OCI-LY7 (cell line): ENCODE measurements around the gene CDKN1A. TPM values are rescaled to one million over a fixed set of nuclear protein-coding genes. Genes with fewer than 3 reads are reported as not detected.

Experiments used
- BruUV-seq: library from RNA; stranded (reverse); fragments of 400-500 nt; replicated peaks from 2 replicates; lab custom pipeline; 2021; lab: Mats Ljungman, UMichigan
- CTCF ChIA-PET: fragments of 300-600 bp; sonication (Branson Sonifier 250); formaldehyde crosslinking; loops from one replicate; lab custom pipeline; 2022; ENCODE audit warnings: antibody characterized with exemption; ENCODE audit not compliant: unreplicated experiment; lab: Charles Lee
- POLR2A ChIA-PET: fragments of 300-600 bp; sonication (Branson Sonifier 250); formaldehyde crosslinking; loops from one replicate; lab custom pipeline; 2022; ENCODE audit warnings: antibody characterized with exemption; lab: Charles Lee
- DNase-seq: peaks from one replicate; pipeline ENCODE4 v3.0.0-alpha.2; 2015; ENCODE audit warnings: low spot score
- H2AFZ ChIP-seq: fragments of 200-600 bp; sonication (generic), shearing (Covaris generic); 2 replicates; pipeline ENCODE4 v1.6.1; 2014; ENCODE audit warnings: mild to moderate bottlenecking, antibody characterized with exemption, low read length, moderate library complexity
- H3K27ac ChIP-seq: fragments of 200-600 bp; sonication (generic); 2 replicates; pipeline ENCODE4 v1.5.1; 2014; ENCODE audit warnings: mixed run types, low read depth, mild to moderate bottlenecking, moderate library complexity, low read length, inconsistent platforms; ENCODE audit not compliant: poor library complexity, severe bottlenecking
- H3K36me3 ChIP-seq: fragments of 200-600 bp; sonication (generic); 2 replicates; pipeline ENCODE4 v1.6.1; 2014; ENCODE audit warnings: mild to moderate bottlenecking, antibody characterized with exemption, low read length, moderate library complexity, mixed read lengths; ENCODE audit not compliant: insufficient read depth
- H3K4me1 ChIP-seq: fragments of 200-600 bp; sonication (generic); 2 replicates; pipeline ENCODE4 v1.5.1; 2014; ENCODE audit warnings: mild to moderate bottlenecking, low read length; ENCODE audit not compliant: insufficient read depth, poor library complexity, severe bottlenecking
- H3K4me2 ChIP-seq: fragments of 200-600 bp; sonication (generic); 2 replicates; pipeline ENCODE4 v1.6.1; 2014; ENCODE audit warnings: mild to moderate bottlenecking, low read length
- H3K4me3 ChIP-seq: fragments of 200-600 bp; sonication (generic); 2 replicates; pipeline ENCODE4 v1.5.1; 2014; ENCODE audit warnings: mild to moderate bottlenecking, low read depth, low read length; ENCODE audit not compliant: poor library complexity, severe bottlenecking
- H3K79me2 ChIP-seq: fragments of 200-600 bp; sonication (generic); 2 replicates; pipeline ENCODE4 v1.6.1; 2016; ENCODE audit warnings: low read depth, mild to moderate bottlenecking, low read length, moderate library complexity, mixed read lengths; ENCODE audit not compliant: insufficient read depth
- H3K9me2 ChIP-seq: fragments of 200-600 bp; sonication (generic); 2 replicates; pipeline ENCODE4 v1.6.1; 2016; ENCODE audit warnings: mild to moderate bottlenecking, low read length, mixed read lengths; ENCODE audit not compliant: insufficient read depth
- H3K9me3 ChIP-seq: fragments of 200-600 bp; sonication (generic); 2 replicates; pipeline ENCODE4 v1.6.1; 2014; ENCODE audit warnings: mild to moderate bottlenecking, mixed run types, low read length, mixed read lengths
- H4K20me1 ChIP-seq: fragments of 200-600 bp; sonication (generic); 2 replicates; pipeline ENCODE4 v1.6.1; 2014; ENCODE audit warnings: mild to moderate bottlenecking, antibody characterized with exemption, low read length, moderate library complexity, mixed read lengths; ENCODE audit not compliant: insufficient read depth
- CTCF ChIP-seq: fragments of 200-600 bp; sonication (generic); conservative IDR thresholded peaks from 2 replicates; pipeline ENCODE4 v1.5.1; 2014; ENCODE audit warnings: mild to moderate bottlenecking, antibody characterized with exemption, low read length, moderate library complexity, mixed read lengths
- EZH2phosphoT487 ChIP-seq: fragments of 200-600 bp; sonication (generic); IDR thresholded peaks from 2 replicates; pipeline ENCODE4 v1.6.1; 2018; ENCODE audit warnings: low read depth, borderline replicate concordance, mild to moderate bottlenecking, mixed run types, antibody characterized with exemption, low read length, moderate library complexity, mixed read lengths
- intact Hi-C: fragments of 100-400 bp; cut with micrococcal nuclease; formaldehyde crosslinking; loops from one replicate; pipeline ENCODE4 v1.10.0; 2022; ENCODE audit not compliant: unreplicated experiment
- total RNA-seq, 2 experiments: library from RNA; depleted of rRNA in 1 of 2; stranded (reverse); fragments of >200 nt in 1 of 2; shearing (Covaris generic) in 1 of 2; gene quantifications; 2 replicates each; pipeline ENCODE4 v1.2.3, GENCODE V29; 2014 to 2022

The CDKN1A gene
- total RNA-seq, 2 experiments from 2014 or later: 0.13 to 1.3 TPM

- intact Hi-C loops: no loop called here
- POLR2A ChIA-PET: no interaction called here
- TF ChIP-seq CTCF: no peak
- TF ChIP-seq EZH2phosphoT487: no peak
- Histone ChIP-seq H3K9me2 (no peaks in the 10 kb centered on the region), H3K27ac (no peak overlapping the region), H2AFZ (no peak overlapping the region), H4K20me1 (no peaks in the 10 kb centered on the region), H3K9me3 (no peaks in the 10 kb centered on the region), H3K4me3 (no peak overlapping the region), H3K4me2 (no peak overlapping the region), H3K4me1 (peaks cover 5% of the 10 kb centered on the region), H3K36me3 (no peaks in the 10 kb centered on the region), H3K79me2 (no peaks in the 10 kb centered on the region)
- DNase-seq: no peak
- CTCF ChIA-PET: no interaction called here
- BruUV-seq: no TSS peak
Observed at GRCh38 chr6:36639171-36639808, 39.2 kb upstream of the CDKN1A start.

- ChIA-PET CTCF (no interaction called here), POLR2A (interaction anchor here (0.5 to 1.0 kb wide), 3 partner anchors 10 to 272 kb away, joined by 3 to 6 read pairs (median 3); no protein-coding TSS in a partner anchor)
- intact Hi-C loops: no loop called here
- Histone ChIP-seq H3K9me2 (no peaks in the 10 kb centered on the region), H3K27ac (no peak overlapping the region), H3K4me3 (no peak overlapping the region), H3K4me2 (no peak overlapping the region), H4K20me1 (no peaks in the 10 kb centered on the region), H3K79me2 (no peaks in the 10 kb centered on the region), H2AFZ (no peak overlapping the region), H3K36me3 (no peaks in the 10 kb centered on the region), H3K4me1 (peaks cover 18% of the 10 kb centered on the region), H3K9me3 (no peaks in the 10 kb centered on the region)
- no peak for DNase-seq
- no TSS peak for BruUV-seq
- TF ChIP-seq CTCF: no peak
- TF ChIP-seq EZH2phosphoT487: no peak
Observed at GRCh38 chr6:36641543-36641942, 37.0 kb upstream of the CDKN1A start.
